ENCODE measurements around the gene ALG11.
"Not testable (repeated sequence)": the region's sequence is repeated elsewhere in the genome, so short reads cannot be mapped to it uniquely, and the experiment has no call there.

Gene ALG11

GRCh38 chr13:52027832-52028231, 15.6 kb downstream of the ALG11 start:
- DNase-seq (ENCODE audit: low read depth in 2 of 2, low spot score in 1 of 2): no peak

DNA sequence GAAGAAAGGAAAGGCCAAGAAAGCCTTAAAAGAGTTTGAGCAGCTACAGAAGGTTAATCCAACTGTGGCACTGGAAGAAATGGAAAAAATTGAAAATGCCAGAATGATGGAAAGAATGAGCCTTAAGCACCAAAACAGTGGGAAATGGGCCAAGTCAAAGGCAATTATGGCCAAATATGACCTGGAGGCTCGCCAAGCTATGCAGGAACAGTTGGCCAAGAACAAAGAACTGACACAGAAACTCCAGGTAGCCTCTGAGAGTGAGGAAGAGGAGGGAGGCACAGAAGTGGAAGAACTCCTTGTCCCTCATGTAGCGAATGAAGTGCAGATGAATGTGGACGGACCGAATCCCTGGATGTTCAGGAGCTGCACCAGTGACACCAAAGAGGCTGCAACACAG, 17.4 kb downstream of the ALG11 start:
- DNase-seq (ENCODE audit: low read depth in 2 of 2, low spot score in 1 of 2): no peak

DNA sequence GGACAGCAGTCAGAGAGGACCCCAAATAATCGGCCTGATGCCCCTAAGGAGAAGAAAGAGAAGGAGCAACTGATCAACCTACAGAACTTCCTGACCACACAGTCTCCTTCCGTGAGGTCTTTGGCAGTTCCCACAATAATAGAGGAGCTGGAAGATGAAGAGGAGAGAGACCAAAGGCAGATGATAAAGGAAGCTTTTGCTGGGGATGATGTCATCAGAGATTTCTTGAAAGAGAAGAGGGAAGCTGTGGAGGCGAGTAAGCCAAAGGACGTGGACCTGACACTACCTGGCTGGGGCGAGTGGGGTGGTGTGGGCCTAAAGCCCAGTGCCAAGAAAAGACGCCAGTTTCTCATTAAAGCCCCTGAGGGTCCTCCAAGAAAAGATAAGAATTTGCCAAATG, 18.2 kb downstream of the ALG11 start:
- not testable (repeated sequence) for DNase-seq (ENCODE audit: low read depth in 2 of 2, low spot score in 1 of 2)

- no peak for DNase-seq (ENCODE audit: low read depth in 2 of 2, low spot score in 1 of 2)
Measured at GRCh38 chr13:52033039-52033438, 20.8 kb downstream of the ALG11 start.

DNA sequence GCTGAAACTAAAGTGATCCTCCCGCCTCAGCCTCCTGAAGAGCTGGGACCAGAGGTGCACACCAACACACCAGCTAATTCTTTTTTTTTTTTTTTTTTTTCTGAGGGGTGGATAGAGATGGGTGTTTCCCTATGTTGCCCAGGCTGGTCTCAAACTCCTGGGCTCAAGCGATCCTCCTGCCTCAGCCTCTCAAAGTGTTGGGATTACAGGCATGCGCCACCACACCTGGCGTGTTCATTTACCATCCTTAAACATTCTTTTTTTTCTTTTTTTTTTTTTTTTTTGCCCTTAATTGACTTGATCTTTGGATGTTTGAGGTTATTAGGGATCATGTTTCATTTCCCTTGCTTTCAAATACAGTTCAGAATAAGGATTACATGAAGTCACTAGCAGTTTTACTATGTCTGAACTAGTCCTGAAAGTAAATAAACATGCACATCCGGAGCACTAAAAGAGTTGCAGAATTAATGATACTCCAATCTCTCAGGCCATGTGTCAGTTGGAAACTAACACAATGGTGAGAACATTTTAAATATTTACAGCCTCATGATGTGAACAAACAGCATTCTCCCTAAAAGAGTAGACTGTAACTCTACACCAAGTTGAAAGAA, 22.5 kb downstream of the ALG11 start:
- no peak for DNase-seq (ENCODE audit: low read depth in 2 of 2, low spot score in 1 of 2)

GRCh38 chr13:52036037-52036436, 23.8 kb downstream of the ALG11 start:
- no peak for DNase-seq (ENCODE audit: low read depth in 2 of 2, low spot score in 1 of 2)

GRCh38 chr13:52043675-52044074, 31.5 kb downstream of the ALG11 start:
- no peak for DNase-seq (ENCODE audit: low read depth in 2 of 2, low spot score in 1 of 2)

GRCh38 chr13:52047463-52047862, 35.3 kb downstream of the ALG11 start:
- no peak for DNase-seq (ENCODE audit: low read depth in 2 of 2, low spot score in 1 of 2)

DNA sequence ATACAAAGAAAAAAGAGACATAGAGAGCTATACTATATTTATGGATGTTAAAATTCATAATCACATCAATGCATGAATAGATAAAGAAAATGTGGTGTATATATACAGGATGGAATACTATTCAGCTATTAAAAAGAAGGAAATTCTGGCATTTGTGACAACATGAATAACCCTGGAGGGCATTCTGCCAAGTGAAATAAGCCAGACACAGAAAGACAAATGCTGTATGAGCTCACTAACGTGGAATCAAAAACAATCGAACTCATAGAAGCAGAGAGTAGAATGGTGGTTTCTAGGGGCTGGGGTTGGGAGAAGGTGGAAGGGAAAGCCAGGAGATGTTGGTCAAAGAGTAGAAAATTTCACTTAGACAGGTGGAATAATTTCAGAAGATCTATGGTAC, 36.3 kb downstream of the ALG11 start:
- DNase-seq (ENCODE audit: low read depth in 2 of 2, low spot score in 1 of 2): no peak

DNA sequence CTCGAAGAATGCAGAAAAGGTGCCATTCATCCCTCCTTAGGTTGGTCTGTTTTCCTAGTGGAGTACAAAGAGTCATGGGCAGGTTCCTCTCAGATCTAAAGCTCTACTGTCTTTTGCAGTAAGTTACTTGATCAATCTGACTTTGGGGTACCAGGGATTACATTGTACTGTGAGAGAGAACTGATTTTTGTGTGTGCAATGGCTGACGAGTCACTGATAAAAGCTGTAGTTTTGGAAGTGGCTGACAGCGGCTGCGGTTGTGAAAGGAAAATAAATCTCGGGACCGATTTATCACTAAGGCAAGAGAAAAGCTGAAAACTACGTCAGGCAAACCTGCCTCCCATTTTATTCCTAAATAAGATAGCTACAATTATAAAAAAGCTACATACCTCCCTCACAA, 39.2 kb downstream of the ALG11 start:
- no peak for DNase-seq (ENCODE audit: low read depth in 2 of 2, low spot score in 1 of 2)

DNA sequence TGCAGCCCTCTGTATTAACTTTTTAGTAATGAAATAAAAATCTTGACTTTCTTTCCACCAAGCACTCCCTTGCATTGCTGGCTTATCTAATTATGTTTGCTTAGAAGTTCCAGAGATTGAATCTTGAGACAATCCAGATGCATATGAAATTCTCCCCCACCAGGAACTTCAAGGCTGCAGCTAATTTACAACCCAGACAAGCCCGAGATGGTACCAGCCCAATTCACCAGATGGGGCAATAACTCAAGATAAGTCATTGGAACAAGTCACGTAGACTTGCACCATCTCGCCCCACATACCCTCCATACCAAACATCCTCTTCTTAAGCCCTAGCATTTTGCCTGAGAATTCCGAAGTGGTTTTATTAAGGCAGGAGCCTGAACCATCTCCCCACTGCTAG, 41.3 kb downstream of the ALG11 start:
- DNase-seq (ENCODE audit: low read depth in 2 of 2, low spot score in 1 of 2): no peak

GRCh38 chr13:52061064-52061463, 48.9 kb downstream of the ALG11 start:
- DNase-seq (ENCODE audit: low read depth in 2 of 2, low spot score in 1 of 2): not testable (repeated sequence)

DNA sequence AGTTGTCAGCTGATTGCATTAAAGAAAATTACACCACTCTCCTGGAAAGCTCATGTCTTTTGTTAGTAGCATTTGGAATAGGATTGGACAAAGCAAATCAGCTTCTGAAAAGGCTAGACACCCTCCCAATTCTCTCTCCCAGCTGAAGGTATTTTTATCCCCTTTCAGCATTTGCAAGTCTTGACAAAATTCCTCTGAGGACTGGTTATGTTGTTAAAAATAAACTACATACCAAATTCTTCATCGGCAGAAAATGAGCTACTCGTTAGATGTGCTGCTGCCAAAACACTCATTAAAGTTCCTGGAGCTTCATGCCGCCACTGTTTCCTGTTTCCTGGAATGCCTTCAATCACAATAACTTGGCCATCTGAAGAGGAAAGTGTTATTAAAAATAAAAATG, 49.4 kb downstream of the ALG11 start:
- no peak for DNase-seq (ENCODE audit: low read depth in 2 of 2, low spot score in 1 of 2)

GRCh38 chr13:52067237-52067636, 55.0 kb downstream of the ALG11 start:
- DNase-seq (ENCODE audit: low read depth in 2 of 2, low spot score in 1 of 2): no peak

- no peak for DNase-seq (ENCODE audit: low read depth in 2 of 2, low spot score in 1 of 2)
Measured at GRCh38 chr13:52070929-52071523, 58.8 kb downstream of the ALG11 start.
